Astrocyte of the cerebellum (primary cell): ENCODE results near the gene IRF2BP1.
"Not testable (repeated sequence)": the region's sequence is repeated elsewhere in the genome, so short reads cannot be mapped to it uniquely, and the experiment has no call there.

Experiments used
- DNase-seq: peaks from one replicate; pipeline ENCODE4 v3.0.0-alpha.2; 2011; ENCODE audit warnings: low read depth
- H3K4me3 ChIP-seq: 2 replicates; pipeline ENCODE4 v1.5.1; 2011; ENCODE audit warnings: mild to moderate bottlenecking, low read depth, low read length, moderate library complexity
- CTCF ChIP-seq: IDR thresholded peaks from 2 replicates; pipeline ENCODE4 v1.5.1; 2012; ENCODE audit warnings: low read length, low read depth, moderate library complexity, mild to moderate bottlenecking; ENCODE audit errors: missing control alignments
- in situ Hi-C: cut with HindIII; loops from 2 replicates; pipeline ENCODE4 v1.10.0; 2017; ENCODE audit warnings: low sequenced_read_pairs

Gene IRF2BP1

GRCh38 chr19:45899253-45899652 is 13.3 kb upstream of the IRF2BP1 start:
- H3K4me3 ChIP-seq: no peak overlapping the region
- no peak for TF ChIP-seq CTCF
- no peak for DNase-seq
- in situ Hi-C loops: no loop called here

DNA sequence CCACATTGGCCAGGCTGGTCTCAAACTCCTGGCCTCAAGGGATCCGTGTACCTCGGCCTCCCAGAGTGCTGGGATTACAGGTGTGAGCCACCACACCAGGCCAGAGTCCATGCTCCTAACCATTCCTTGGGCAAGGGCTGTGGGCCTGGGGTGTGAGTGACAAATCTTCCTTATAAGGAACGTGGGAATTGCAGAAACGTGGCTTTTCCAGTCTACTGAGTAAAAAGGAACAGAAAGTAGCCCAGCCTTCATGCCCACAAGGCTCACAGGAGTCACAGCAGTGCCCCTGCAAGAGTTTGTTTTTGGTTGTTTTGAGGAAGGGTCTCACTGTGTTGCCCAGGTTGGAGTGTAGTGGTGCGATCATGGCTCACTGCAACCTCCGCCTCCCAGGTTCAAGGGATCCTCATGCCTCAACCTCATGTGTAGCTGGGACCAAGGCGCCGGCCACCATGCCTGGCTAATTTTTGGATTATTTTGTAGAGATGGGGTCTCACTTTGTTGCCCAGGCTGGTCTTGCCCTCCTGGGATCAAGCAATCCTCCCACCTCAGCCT is 11.4 kb upstream of the IRF2BP1 start:
- in situ Hi-C loops: no loop called here
- no peak overlapping the region for H3K4me3 ChIP-seq
- DNase-seq: no peak
- no peak for TF ChIP-seq CTCF

DNA sequence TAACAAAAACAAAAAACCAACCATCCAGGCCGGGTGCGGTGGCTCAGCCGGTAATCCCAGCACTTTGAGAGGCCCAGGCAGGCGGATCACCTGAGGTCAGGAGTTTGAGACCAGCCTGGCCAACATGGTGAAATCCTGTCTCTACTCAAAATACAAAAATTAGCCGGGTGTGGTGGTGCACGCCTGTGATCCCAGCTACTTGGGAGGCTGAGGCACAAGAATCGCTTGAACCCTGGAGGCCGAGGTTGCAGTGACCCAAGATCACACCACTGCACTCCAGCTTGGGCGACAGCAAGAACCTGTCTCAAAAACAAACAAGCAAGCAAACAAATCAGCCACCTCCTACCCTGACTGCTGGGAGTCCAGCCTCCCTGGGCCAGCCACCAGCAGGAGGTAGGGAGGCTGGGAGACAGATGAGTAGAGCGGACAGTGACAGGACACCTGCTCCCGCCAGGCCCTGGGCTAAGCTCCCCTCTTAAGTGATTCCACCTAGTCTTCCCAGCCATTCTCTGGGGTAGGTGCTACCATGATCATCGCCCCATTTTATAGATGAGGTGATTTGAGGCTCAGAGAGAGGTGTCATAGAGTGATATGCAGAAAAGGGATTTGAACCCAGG is 10.2 kb upstream of the IRF2BP1 start:
- in situ Hi-C loops, DNase-seq, H3K4me3 ChIP-seq: not testable (repeated sequence)

- no peak for DNase-seq
- in situ Hi-C loops: no loop called here
- TF ChIP-seq CTCF: no peak
- no peak overlapping the region for H3K4me3 ChIP-seq
Observed at GRCh38 chr19:45895519-45895972, 9.6 kb upstream of the IRF2BP1 start.

GRCh38 chr19:45890877-45891276 is 4.9 kb upstream of the IRF2BP1 start:
- in situ Hi-C loops: no loop called here
- no peak for DNase-seq
- H3K4me3 ChIP-seq: no peak overlapping the region
- no peak for TF ChIP-seq CTCF

DNA sequence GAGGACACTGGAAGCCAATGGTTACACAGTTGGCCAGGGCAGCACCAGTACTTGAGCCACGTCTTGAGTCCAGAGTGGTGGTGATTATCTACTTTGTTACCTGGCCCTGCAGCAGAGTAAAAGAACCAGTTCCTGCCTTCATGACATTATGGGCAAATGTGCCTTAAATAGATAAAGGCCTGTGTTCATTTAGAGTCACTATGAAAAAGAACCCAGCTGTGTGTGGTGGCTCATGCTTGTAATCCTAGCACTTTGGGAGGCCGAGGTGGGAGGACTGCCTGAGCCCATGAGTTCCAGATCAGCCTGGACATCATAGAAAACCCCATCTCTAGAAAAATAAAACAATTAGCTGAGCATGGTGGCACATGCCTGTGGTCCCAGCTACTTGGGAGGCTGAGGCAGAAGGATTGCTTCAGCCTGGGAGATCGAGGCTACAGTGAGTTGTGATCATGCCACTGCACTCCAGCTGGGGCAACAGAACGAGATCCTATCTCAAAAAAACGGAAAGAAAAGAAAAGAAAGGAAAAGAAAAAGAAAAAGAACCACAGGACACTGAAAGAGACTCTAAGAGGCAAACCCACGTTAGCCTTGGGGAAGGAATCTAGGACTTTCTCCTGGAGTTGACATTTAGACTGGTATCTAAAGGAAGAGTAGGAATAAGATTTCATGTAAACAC is 3.4 kb upstream of the IRF2BP1 start:
- in situ Hi-C loops: no loop called here
- H3K4me3 ChIP-seq: no peak overlapping the region
- TF ChIP-seq CTCF: no peak
- DNase-seq: no peak

DNA sequence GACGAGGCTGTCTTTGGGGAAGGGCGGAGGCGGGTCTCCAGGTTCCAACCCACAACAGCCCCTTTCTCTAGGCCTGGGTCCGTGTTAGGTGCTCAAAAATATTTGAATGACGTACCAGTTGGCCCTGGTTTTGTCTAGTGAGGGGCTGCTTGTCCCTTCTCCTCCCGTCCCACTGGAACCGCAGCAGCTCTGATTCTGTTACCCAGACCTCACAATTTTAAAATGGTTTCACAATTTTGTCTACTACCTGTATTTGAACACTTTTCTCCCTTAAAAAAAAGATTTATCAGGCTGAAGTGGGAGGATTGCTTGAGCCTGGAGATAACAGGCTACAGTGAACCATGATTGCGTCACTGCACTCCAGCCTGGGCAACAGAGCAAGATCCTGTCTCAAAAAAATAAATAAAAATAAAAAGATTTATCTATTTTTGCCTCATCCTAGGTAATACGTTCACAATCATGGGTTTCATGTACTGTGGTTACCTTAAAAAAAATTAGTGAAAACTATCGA is 1.3 kb upstream of the IRF2BP1 start:
- TF ChIP-seq CTCF: no peak
- no peak for DNase-seq
- in situ Hi-C loops: no loop called here
- H3K4me3 ChIP-seq: peak overlapping the region; percentile 55
